RWPE2 (cell line): ENCODE data around the gene FOXI2.

Experiments used
- ATAC-seq: fragments of 200-7000 bp; cut with Tn5 transposase; 3 replicates; pipeline ENCODE4 v1.9.1; 2021; ENCODE audit warnings: low read depth
- DNase-seq: peaks from one replicate; pipeline ENCODE4 v3.0.0-alpha.2; 2020; ENCODE audit warnings: low spot score
- H3K27ac ChIP-seq: fragments of 450-650 bp; 2 replicates; pipeline ENCODE4 v1.5.1; 2017; ENCODE audit warnings: mild to moderate bottlenecking; ENCODE audit not compliant: poor library complexity, severe bottlenecking
- H3K27me3 ChIP-seq: fragments of 250-450 bp; sonication (Bioruptor Pico); 2 replicates; pipeline ENCODE4 v1.5.1; 2021; ENCODE audit warnings: mild to moderate bottlenecking, moderate library complexity; ENCODE audit not compliant: insufficient read depth, poor library complexity, severe bottlenecking
- H3K36me3 ChIP-seq: fragments of 250-450 bp; sonication (Bioruptor Pico); 2 replicates; pipeline ENCODE4 v1.5.1; 2020; ENCODE audit warnings: low read depth, mild to moderate bottlenecking, moderate library complexity
- H3K4me1 ChIP-seq: fragments of 250-450 bp; sonication (Bioruptor Pico); 2 replicates; pipeline ENCODE4 v1.5.1; 2021; ENCODE audit warnings: mild to moderate bottlenecking, moderate library complexity; ENCODE audit not compliant: insufficient read depth, poor library complexity, severe bottlenecking
- H3K4me3 ChIP-seq: fragments of 250-450 bp; sonication (Bioruptor Pico); 2 replicates; pipeline ENCODE4 v1.5.1; 2021; ENCODE audit warnings: mild to moderate bottlenecking, moderate library complexity; ENCODE audit not compliant: severe bottlenecking
- H3K9me3 ChIP-seq: fragments of 250-450 bp; sonication (Bioruptor Pico); 2 replicates; pipeline ENCODE4 v1.5.1; 2021; ENCODE audit warnings: mild to moderate bottlenecking, moderate library complexity; ENCODE audit not compliant: severe bottlenecking
- TF ChIP-seq, protein P1 (sequence below): fragments of 450-650 bp; IDR thresholded peaks from one replicate; pipeline ENCODE4 v1.5.1; 2017; ENCODE audit warnings: mild to moderate bottlenecking, moderate library complexity; ENCODE audit not compliant: poor library complexity, severe bottlenecking

The FOXI2 gene

DNA sequence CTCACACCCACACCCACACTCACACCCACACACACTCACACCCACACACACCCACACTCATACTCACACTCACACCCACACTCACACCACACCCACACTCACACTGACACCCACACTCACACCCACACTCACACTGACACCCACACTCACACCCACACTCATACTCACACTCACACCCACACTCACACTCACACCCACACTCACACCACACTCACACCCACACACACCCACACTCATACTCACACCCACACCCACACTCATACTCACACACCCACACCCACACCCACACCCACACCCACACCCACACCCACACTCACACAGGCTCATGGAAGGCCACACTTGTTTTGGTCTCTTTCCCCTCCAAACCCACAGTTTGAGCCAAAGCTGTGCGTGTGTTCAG lies 2.9 kb downstream of the FOXI2 start:
- Histone ChIP-seq H3K4me1 (no peaks in the 10 kb centered on the region), H3K27me3 (peaks cover 44% of the 10 kb centered on the region), H3K27ac (no peak overlapping the region), H3K4me3 (no peak overlapping the region), H3K9me3 (no peaks in the 10 kb centered on the region), H3K36me3 (no peaks in the 10 kb centered on the region)
- TF ChIP-seq, protein P1, sequence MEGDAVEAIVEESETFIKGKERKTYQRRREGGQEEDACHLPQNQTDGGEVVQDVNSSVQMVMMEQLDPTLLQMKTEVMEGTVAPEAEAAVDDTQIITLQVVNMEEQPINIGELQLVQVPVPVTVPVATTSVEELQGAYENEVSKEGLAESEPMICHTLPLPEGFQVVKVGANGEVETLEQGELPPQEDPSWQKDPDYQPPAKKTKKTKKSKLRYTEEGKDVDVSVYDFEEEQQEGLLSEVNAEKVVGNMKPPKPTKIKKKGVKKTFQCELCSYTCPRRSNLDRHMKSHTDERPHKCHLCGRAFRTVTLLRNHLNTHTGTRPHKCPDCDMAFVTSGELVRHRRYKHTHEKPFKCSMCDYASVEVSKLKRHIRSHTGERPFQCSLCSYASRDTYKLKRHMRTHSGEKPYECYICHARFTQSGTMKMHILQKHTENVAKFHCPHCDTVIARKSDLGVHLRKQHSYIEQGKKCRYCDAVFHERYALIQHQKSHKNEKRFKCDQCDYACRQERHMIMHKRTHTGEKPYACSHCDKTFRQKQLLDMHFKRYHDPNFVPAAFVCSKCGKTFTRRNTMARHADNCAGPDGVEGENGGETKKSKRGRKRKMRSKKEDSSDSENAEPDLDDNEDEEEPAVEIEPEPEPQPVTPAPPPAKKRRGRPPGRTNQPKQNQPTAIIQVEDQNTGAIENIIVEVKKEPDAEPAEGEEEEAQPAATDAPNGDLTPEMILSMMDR: no peak
- ATAC-seq: no peak
- no peak for DNase-seq

DNA sequence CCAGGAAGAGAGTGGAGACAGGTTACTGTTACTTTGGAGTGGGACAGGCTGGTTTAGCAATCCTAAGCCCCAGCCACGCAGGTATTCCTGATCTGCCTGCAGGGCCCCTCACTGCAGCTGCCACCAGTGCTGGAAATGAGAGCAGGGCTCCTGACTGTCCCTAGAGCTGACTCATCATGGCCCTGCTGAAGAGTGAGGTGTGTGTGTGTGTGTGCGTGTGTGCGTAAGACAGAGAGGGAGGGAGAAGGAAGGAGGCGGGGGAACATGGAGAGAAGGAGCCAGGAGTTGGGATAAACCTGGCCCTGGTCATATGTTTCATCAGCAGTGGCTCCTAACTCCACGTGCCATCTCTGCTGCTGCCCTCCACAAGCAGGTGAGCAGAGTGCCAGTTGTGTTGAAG lies 3.6 kb downstream of the FOXI2 start:
- DNase-seq: no peak
- no peak overlapping the region for H3K27ac ChIP-seq

DNA sequence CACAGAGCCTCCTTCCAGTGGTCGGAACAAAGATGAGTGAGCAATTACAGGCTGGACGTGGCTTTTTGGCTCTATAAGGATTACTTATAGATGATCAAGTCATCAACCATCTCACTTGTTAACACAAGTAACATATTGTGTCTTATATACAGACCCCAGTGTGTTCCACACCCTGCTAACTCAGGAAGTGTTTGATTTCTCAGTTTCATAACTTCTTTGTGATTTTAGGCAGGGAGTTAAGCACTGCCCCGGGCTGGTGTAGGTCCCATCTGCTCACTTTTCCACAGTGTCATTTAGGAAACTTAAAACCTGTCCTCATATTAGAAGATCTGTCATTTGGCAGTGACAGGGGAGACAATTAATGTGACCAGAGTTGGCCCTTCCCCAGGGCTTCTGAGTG lies 6.2 kb downstream of the FOXI2 start:
- no peaks in the 10 kb centered on the region for H3K36me3 ChIP-seq
- H3K4me3 ChIP-seq: no peak overlapping the region
- ATAC-seq (no peak), DNase-seq (no peak)
- no peaks in the 10 kb centered on the region for H3K9me3 ChIP-seq
- no peak overlapping the region for H3K27ac ChIP-seq
- no peaks in the 10 kb centered on the region for H3K4me1 ChIP-seq
- H3K27me3 ChIP-seq: peaks cover 12% of the 10 kb centered on the region
- TF ChIP-seq, protein P1: no peak

More for the DNA sequence above, 3.6 kb downstream of the FOXI2 start:
- ATAC-seq: no peak
- TF ChIP-seq, protein P1: no peak
- no peaks in the 10 kb centered on the region for H3K9me3 ChIP-seq
- H3K4me1 ChIP-seq: no peaks in the 10 kb centered on the region
- H3K4me3 ChIP-seq: no peak overlapping the region
- H3K36me3 ChIP-seq: no peaks in the 10 kb centered on the region
- H3K27me3 ChIP-seq: peaks cover 37% of the 10 kb centered on the region

DNA sequence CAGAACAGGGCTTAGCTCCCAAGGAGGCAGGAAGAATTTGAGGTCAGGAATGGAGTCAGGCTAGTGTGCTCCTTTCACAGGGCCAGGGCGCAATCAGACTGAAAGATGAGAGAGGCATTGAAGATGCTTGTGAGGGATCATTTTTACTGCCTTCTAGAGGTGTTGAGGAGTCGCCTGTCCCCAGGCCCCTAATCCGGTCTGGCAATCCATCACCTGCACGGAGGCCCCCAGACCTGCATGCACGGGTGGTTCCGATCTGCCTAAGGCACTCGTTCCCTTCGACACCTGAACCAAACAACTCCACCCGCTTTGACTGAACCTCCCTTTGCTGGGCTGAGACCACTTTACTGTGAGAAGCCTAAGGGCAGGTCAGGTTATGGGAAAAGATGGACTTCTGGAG lies 8.0 kb downstream of the FOXI2 start:
- DNase-seq: no peak
- TF ChIP-seq, protein P1: no peak
- no peak for ATAC-seq
- no peaks in the 10 kb centered on the region for H3K9me3 ChIP-seq
- H3K27ac ChIP-seq: no peak overlapping the region
- no peaks in the 10 kb centered on the region for H3K27me3 ChIP-seq
- no peaks in the 10 kb centered on the region for H3K4me1 ChIP-seq
- no peaks in the 10 kb centered on the region for H3K36me3 ChIP-seq
- no peak overlapping the region for H3K4me3 ChIP-seq

DNA sequence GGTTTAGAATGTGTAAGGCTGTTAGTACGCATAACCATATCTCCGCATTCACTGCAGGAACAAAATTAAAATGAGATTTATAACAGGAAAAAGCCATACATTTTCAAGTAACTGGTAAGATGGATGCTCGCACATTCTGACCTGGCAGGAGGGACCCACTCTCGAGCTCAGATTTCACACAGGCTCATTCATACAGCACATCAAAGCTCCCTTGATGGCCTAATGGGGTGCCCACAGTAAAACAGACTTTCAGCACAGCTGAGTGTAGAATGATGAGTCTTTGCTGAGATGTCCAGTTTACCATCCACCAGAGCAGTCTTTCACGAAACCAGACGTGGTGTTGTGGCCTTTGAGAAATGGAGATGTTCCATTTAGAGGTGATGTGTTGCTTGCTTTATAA lies 8.9 kb downstream of the FOXI2 start:
- Histone ChIP-seq H3K27me3 (no peaks in the 10 kb centered on the region), H3K36me3 (no peaks in the 10 kb centered on the region), H3K27ac (no peak overlapping the region), H3K4me3 (no peak overlapping the region), H3K4me1 (no peaks in the 10 kb centered on the region), H3K9me3 (no peaks in the 10 kb centered on the region)
- TF ChIP-seq, protein P1: no peak
- no peak for DNase-seq
- no peak for ATAC-seq
